HG03175 (cell line): ENCODE data around the gene GINS2.

Experiments
- ATAC-seq: cut with Tn5 transposase; IDR thresholded peaks from one replicate; pipeline ENCODE4 v1.9.1; 2021; ENCODE audit warnings: mild to moderate bottlenecking, moderate library complexity; ENCODE audit not compliant: unreplicated experiment

GINS2 gene

DNA sequence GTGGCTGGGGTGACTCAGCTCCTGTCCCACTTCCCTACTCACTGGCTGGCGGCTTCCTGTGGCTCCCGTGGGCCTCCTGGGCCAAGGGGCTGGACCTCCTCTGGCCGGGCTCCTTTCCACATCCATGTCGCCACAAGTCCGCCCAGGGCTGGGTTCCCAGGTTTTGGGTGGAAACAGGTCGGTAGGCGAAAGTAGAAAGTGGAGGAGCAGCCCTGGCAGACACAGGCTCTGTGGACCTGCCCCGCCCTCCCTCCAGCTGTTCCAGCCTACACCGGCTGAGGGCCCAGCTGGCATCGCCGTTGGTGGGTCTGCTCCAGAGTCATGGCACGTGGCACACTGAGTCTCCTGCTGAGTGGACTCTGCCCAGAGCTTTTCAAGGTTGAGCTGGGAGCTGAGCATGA lies 47.0 kb downstream of the GINS2 start:
- no peak for ATAC-seq

DNA sequence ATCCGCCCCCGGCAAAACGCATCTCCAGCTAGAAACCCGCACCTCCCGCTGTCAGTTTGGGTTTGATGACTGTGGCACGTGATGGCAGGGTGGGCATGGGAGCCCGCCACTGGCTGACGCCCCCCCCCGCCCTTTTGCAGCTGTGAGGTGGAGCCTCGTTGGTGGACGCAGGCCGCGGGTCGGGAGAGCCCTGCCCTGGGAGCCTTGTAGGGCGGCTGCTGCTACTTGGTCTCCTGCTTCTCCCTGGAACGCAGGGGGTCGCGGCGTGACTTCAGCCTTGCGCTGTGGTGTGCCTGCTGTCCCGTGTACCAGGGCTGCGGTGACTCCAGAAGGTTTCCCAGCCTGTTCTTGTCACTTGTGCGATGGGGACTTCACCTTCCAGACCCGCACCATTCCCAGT lies 47.4 kb downstream of the GINS2 start:
- no peak for ATAC-seq

GRCh38 chr16:85640585-85640984 lies 48.2 kb downstream of the GINS2 start:
- ATAC-seq, result no peak

DNA sequence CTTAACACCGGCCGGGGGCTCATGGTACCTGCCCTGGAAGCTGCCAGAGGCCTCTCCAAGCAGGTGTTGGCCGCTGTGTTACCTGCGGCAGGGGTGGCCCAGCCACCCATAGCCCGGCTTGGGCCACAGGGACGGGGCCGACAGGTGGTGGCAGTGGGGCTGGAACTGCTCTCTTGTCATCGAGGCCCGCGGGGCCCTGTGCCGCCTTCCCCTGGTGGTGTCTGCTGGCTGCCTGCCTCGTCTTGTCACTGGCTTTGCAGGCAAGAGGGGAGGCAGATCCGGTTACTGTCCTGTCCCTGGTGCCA lies 48.5 kb downstream of the GINS2 start:
- no peak for ATAC-seq

- ATAC-seq, result no peak
These were observed 49.1 kb downstream of the GINS2 start for GRCh38 chr16:85639529-85640253.

DNA sequence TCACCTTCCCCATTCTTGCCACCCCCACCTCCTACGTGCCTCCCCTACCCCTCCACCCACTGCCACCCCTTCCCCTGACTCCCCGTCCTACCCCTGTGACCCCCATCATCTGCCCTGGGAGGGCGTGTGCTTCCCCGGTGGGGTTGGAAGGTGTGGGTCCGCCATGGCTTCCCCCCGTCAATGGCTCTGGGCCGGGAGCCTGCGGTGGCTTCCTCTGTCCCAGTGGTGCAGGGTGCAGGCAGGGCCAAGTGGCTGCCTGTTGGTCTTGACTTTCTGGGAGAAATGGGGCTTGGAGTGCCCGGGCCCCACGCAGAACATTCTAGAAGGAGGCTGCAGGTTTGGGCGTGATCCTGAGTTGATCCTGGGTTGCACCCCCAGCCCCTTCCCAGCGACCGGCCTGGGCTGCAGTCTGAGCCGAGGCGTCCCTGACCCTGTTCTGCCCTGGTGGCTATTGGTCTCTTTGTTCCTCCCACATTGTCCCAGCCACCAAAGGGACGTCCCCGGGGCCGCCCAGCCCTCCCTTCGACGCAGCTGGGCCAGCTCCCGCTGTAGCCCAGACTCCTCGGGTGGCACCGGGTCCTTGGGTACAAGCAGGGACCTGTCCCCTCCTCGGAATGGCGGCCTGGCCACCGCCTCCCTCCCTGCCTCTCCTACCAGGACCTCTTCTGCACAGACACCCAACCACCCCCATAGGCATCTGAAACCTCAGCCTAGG lies 49.9 kb downstream of the GINS2 start:
- no peak for ATAC-seq

GRCh38 chr16:85637808-85638647 lies 50.7 kb downstream of the GINS2 start:
- ATAC-seq, result no peak

DNA sequence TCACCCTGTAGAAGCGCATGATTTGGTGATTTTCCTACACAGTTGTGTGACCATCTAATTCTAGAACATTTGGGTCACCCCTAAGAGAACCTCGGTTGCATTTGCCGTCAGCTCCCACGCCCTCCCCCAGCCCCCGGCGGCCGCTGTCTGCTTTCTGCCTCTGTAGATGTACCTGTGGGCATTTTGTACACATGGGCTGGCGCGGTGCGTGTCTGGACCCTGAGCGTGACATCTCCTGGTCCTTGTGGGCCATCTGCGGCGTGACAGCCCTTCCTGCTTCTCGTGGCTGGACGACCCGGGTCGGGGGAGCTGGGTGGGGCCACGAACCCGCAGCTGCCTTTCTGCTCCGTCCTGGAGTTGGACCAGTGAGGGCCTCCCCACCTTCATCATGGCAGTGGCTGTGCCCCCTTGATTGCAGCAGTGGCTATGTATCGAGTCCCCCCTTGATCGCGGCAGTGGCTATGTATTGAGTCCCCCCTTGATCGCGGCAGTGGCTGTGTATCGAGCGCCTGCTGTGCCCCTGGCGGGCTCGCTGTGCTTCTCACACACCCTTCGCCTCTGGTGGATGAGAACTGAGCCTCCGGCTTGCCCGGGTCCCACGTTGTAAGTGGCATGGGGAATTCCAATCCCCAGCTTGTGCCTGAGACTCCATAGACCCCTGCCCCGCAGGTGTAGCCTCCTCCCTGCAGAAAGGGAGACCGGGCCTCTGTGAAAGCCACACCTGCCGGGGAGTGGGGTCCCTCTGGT lies 51.5 kb downstream of the GINS2 start:
- ATAC-seq, result no peak

DNA sequence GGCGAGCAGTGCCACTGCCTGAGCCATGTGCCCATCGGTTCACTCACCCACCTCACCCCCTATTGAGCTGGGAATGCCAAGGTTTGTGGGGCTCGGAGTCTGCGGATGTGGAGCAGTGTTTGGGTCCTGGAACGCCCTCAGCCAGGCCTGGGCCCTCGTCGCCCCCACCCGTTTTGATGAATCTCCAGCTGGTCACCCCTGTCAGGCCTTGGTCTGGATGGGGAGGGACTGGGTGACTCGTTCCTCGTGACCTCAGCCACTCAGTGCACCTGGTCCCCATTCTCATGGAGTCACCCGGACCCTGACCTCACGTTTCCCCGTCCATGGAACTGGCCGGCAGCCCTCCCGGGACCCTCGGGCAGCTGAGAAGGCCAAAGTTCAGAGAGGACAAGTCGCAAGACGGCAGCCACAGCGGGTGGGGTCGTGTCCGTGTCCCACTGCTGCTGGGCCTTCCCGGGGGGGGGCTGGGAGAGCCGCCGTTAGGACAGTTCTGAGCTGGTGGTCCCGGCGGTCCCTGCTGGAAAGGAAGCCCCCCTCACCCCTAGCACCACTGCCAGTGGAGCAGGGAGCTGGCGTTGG lies 52.4 kb downstream of the GINS2 start:
- ATAC-seq, result no peak

DNA sequence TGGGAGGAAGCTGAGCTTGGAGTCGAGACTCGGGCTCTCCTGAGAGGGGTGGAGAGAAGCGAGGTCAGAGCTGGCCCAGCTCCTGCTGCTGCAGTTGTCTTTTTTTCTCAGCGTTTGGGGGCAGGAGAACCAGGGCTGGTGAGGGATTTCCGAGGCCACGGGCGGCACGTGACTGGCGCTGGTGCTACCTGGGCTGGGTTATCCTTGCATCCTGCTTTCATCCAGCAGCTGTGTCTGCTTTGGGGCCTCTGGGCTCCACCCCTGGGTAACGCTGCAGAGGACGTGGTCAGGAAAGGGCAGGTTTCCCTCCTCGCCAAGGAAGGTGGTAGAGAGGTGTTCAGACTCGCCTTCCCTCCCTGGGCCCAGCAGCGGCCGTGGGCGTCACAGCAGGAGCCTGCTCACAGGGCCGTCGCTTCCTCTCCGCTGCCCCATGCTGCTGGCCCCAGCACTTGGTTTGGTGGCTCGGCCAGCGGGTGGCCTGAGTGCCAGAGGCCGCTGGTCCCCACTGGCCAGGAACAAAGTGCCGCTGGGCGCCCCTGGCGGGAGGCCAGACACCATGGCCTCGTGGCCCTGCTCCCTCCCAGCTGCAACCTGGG lies 53.1 kb downstream of the GINS2 start:
- no peak for ATAC-seq

- no peak for ATAC-seq
These were observed 53.8 kb downstream of the GINS2 start for GRCh38 chr16:85634747-85635544.

DNA sequence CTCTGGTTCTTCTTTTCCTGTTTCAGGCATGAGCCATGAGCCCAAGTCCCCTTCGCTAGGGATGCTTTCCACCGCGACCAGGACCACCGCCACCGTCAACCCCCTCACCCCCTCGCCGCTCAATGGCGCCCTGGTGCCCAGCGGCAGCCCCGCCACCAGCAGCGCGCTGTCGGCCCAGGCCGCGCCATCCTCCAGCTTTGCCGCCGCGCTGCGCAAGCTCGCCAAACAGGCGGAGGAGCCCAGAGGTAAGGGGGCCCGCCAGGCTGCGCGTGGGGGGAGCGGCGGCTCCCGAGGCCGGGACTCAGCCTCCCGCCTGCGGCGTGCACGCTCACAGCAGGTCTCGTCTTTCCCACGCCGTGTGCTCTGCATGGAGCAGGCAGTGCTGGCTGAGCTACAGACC lies 54.9 kb downstream of the GINS2 start:
- no peak for ATAC-seq

GRCh38 chr16:85633438-85633743 lies 55.4 kb downstream of the GINS2 start:
- no peak for ATAC-seq

DNA sequence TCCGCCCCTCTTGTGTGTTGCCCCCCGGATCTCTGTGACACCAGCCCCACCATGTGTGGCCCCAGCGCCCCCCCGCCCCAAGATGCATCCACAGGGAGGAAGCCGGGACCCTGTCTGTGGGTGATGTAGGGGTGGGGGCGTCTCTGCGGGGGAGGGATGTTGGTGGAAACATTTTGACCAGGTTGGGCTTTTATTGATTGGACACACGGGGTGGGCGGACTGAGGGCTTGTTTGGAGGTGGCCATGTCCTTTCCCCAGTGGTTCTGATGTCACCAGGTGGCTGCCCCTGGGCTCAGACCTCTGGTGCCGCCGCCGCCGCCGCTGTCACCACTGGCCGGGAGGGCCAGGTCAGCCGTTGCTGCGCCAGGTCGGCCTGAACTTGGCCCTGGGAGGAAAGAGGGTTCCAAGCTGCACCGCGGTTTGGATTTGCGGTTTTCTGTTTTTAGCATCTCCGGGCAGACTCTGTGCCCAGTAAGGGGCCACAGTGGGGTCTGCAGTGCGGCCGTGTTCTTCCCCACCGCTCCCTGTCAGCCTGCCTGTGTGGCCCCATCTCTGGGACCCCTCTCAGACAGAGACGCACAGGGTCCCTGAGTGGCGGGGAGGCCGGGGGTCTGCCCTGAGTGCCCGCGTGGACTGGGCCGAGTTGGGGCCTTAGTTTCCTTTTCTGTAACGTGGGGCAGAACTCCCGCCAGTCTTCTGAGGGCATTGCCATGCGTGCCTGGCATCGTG lies 55.9 kb downstream of the GINS2 start:
- ATAC-seq, result no peak

- ATAC-seq, result no peak
These were observed 56.9 kb downstream of the GINS2 start for GRCh38 chr16:85631802-85632393.

DNA sequence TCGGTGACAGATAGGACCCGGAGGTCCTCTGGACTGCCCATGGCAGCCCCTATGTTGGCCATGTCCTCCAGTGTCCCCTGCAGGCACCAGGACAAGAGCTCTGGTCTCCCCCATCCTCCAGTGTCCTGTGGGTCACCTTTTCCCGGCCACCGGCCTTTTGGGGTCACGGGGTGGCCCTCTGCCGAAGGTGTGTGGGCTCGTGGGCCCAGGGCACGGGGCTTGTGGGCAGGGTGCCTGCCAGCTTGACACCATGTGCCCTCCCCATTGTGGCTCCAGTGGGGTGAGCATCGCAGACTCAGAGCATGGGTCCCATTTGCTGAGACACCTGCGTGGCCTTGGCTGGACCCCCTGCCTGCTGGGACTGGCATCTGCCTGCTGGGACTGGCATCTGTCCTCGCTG lies 57.5 kb downstream of the GINS2 start:
- no peak for ATAC-seq

- no peak for ATAC-seq
These were observed 58.9 kb downstream of the GINS2 start for GRCh38 chr16:85629853-85630252.

GRCh38 chr16:85629326-85629725 lies 59.4 kb downstream of the GINS2 start:
- ATAC-seq, result no peak

DNA sequence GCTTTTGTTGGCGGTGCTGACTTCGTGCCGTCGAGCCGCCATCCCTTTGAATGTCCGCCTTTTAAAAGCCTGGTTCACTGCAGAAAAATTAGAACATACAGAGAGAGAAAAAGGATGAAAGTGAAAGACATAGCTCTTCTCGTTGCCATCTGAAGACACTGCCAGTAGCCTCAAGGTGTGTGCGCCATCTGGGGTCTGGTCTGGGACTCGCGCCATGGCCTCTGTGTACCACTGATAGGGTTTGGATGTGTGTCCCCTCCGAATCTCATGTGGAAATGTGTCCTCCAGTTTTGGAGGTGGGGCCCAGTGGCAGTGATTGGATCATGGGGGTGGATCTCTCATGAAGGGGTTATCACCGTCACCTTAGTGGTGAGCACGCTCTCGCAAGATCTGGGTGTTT lies 60.1 kb downstream of the GINS2 start:
- ATAC-seq, result no peak
